OCI-LY1 (cell line): Measurements from ENCODE around the gene TMEM19.

Experiments
- EZH2 ChIP-seq: fragments of 200-600 bp; sonication (generic), shearing (Covaris generic); IDR thresholded peaks from 2 replicates; pipeline ENCODE4 v1.8.0; 2017; ENCODE audit warnings: borderline replicate concordance, mixed run types, mild to moderate bottlenecking, antibody characterized with exemption, low read length, moderate library complexity, mixed read lengths
- TF ChIP-seq, protein P1 (sequence below): fragments of 200-600 bp; sonication (generic), shearing (Covaris generic); IDR thresholded peaks from 2 replicates; pipeline ENCODE4 v1.5.1; 2017; ENCODE audit warnings: mild to moderate bottlenecking, antibody characterized with exemption, low read length, moderate library complexity, mixed read lengths

DNA sequence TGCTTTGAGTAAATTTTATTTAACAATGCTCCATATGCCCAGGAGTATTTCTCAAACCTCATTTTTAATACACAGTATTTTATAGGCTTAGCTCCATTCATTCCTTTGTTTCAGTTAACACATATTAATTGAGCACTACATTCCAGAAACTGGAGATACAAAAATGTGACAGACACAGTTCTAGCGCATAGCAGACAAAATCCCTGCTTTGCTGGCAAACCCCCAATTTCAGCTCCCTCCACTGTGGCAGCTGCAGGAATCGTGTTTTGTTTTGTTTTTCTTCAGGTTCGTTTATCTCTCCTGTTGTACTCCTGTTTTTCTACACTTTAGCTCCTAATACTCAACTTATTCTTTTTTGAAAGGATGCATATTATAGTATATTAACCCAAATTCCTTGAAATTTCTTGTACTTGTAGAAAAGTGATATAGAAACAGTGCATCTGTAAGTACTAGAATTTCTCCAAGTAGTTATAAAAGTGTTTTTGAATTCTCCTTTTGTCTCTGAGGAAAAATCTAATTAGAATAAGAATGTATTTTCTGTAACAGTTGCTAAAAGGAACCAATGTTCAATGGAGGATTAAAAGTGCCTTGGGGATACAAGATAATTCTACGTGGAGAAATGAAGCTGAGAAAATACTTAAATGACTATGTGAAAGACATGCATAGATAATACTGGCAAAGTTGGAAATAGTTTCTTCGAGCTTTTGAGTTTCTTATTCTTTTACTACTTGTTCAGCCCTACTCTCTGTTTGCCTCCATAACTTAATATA, 62.4 kb downstream of the TMEM19 start:
- TF ChIP-seq, protein P1, sequence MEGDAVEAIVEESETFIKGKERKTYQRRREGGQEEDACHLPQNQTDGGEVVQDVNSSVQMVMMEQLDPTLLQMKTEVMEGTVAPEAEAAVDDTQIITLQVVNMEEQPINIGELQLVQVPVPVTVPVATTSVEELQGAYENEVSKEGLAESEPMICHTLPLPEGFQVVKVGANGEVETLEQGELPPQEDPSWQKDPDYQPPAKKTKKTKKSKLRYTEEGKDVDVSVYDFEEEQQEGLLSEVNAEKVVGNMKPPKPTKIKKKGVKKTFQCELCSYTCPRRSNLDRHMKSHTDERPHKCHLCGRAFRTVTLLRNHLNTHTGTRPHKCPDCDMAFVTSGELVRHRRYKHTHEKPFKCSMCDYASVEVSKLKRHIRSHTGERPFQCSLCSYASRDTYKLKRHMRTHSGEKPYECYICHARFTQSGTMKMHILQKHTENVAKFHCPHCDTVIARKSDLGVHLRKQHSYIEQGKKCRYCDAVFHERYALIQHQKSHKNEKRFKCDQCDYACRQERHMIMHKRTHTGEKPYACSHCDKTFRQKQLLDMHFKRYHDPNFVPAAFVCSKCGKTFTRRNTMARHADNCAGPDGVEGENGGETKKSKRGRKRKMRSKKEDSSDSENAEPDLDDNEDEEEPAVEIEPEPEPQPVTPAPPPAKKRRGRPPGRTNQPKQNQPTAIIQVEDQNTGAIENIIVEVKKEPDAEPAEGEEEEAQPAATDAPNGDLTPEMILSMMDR, result no peak
- no peak for TF ChIP-seq EZH2
